Neuronal stem cell (in vitro differentiated cells): Measurements from ENCODE around the gene PIGR.

Experiments used
- DNase-seq: peaks from one replicate; pipeline ENCODE4 v3.0.0-alpha.2; 2013; ENCODE audit warnings: low spot score
- H2AFZ ChIP-seq: one replicate; pipeline ENCODE4 v1.6.1; 2013; ENCODE audit warnings: mild to moderate bottlenecking, low read length, inconsistent platforms
- H2AK5ac ChIP-seq: 2 replicates; pipeline ENCODE4 v1.6.1; 2013; ENCODE audit warnings: low read depth, mild to moderate bottlenecking, inconsistent platforms, low read length, moderate library complexity, mixed read lengths
- H2BK120ac ChIP-seq: 2 replicates; pipeline ENCODE4 v1.6.1; 2013; ENCODE audit warnings: low read depth, mild to moderate bottlenecking, inconsistent platforms, low read length, moderate library complexity, mixed read lengths
- H2BK12ac ChIP-seq: one replicate; pipeline ENCODE4 v1.6.1; 2013; ENCODE audit warnings: low read length, inconsistent platforms
- H2BK15ac ChIP-seq: 2 replicates; pipeline ENCODE4 v1.6.1; 2013; ENCODE audit warnings: mild to moderate bottlenecking, low read length, inconsistent platforms, mixed read lengths
- H2BK5ac ChIP-seq: one replicate; pipeline ENCODE4 v1.6.1; 2013; ENCODE audit warnings: inconsistent platforms, mild to moderate bottlenecking, low read length, moderate library complexity
- H3K14ac ChIP-seq: one replicate; pipeline ENCODE4 v1.6.1; 2013; ENCODE audit warnings: low read length, inconsistent platforms
- H3K18ac ChIP-seq: 2 replicates; pipeline ENCODE4 v1.6.1; 2013; ENCODE audit warnings: low read length, inconsistent platforms
- H3K23ac ChIP-seq: 2 replicates; pipeline ENCODE4 v1.6.1; 2013; ENCODE audit warnings: low read depth, mild to moderate bottlenecking, mixed read lengths, low read length, inconsistent platforms; ENCODE audit not compliant: poor library complexity
- H3K27ac ChIP-seq: replicated peaks from 3 replicates; pipeline ENCODE4 v1.5.1; 2013; ENCODE audit warnings: low read length, inconsistent platforms
- H3K27me3 ChIP-seq, 3 experiments: 2 replicates each; pipeline ENCODE4 v1.6.1; 2013; ENCODE audit warnings: low read length in 3 of 3, mild to moderate bottlenecking in 2 of 3, inconsistent platforms in 1 of 3, low read depth in 1 of 3, mixed read lengths in 1 of 3, moderate library complexity in 1 of 3; ENCODE audit not compliant: control insufficient read depth in 3 of 3, insufficient read depth in 3 of 3
- H3K36me3 ChIP-seq, 2 donors: replicated peaks in 1 of 2; 2 replicates each; pipeline ENCODE4 v1.6.1; 2013; ENCODE audit warnings: low read length in 2 of 2; ENCODE audit not compliant: control insufficient read depth in 2 of 2, insufficient read depth in 2 of 2
- H3K4ac ChIP-seq: 2 replicates; pipeline ENCODE4 v1.6.1; 2013; ENCODE audit warnings: inconsistent platforms, mild to moderate bottlenecking, low read length, moderate library complexity
- H3K4me1 ChIP-seq, 2 donors: 1 replicate in 1 of 2; 2 replicates in 1 of 2; pipeline ENCODE4 v1.6.1; 2013; ENCODE audit warnings: low read length in 2 of 2, low read depth in 1 of 2; ENCODE audit not compliant: control insufficient read depth in 2 of 2, insufficient read depth in 1 of 2
- H3K4me2 ChIP-seq: one replicate; pipeline ENCODE4 v1.6.1; 2013; ENCODE audit warnings: mild to moderate bottlenecking, low read length, inconsistent platforms; ENCODE audit not compliant: insufficient read depth, poor library complexity, severe bottlenecking
- H3K4me3 ChIP-seq, 2 donors: 2 replicates each; pipeline ENCODE4 v1.5.1; 2013; ENCODE audit warnings: low read length in 2 of 2, mild to moderate bottlenecking in 2 of 2, inconsistent platforms in 1 of 2, moderate library complexity in 1 of 2
- H3K79me1 ChIP-seq: one replicate; pipeline ENCODE4 v1.6.1; 2013; ENCODE audit warnings: low read depth, mild to moderate bottlenecking, inconsistent platforms, low read length, moderate library complexity
- H3K9ac ChIP-seq: one replicate; pipeline ENCODE4 v1.6.1; 2013; ENCODE audit warnings: mild to moderate bottlenecking, low read depth, low read length, inconsistent platforms; ENCODE audit not compliant: poor library complexity
- H3K9me3 ChIP-seq, 2 donors: replicated peaks in 1 of 2; 2 replicates each; pipeline versions ENCODE3 to v1.6.1; 2013; ENCODE audit warnings: low read length in 2 of 2, mild to moderate bottlenecking in 2 of 2, inconsistent platforms in 1 of 2, low read depth in 1 of 2, mixed read lengths in 1 of 2, moderate library complexity in 1 of 2; ENCODE audit not compliant: control insufficient read depth in 2 of 2, insufficient read depth in 1 of 2
- H4K8ac ChIP-seq: one replicate; pipeline ENCODE4 v1.6.1; 2013; ENCODE audit warnings: low read depth, mild to moderate bottlenecking, inconsistent platforms, low read length, moderate library complexity
- H4K91ac ChIP-seq: one replicate; pipeline ENCODE4 v1.6.1; 2013; ENCODE audit warnings: low read length, low read depth, mild to moderate bottlenecking, inconsistent platforms; ENCODE audit not compliant: poor library complexity
- WGBS, 2 donors: extraction: QIAGEN DNeasy Blood & Tissue Kit; methylation state at CpG; one replicate each; pipeline ENCODE4 v1.1.7; 2013; ENCODE audit warnings: missing lambda C conversion rate in 2 of 2, mixed read lengths in 1 of 2; ENCODE audit not compliant: insufficient read length in 2 of 2, insufficient replicate concordance in 1 of 2; ENCODE audit errors: extremely low coverage in 2 of 2; 5-methylcytosine and 5-hydroxymethylcytosine counted together

PIGR gene

DNA sequence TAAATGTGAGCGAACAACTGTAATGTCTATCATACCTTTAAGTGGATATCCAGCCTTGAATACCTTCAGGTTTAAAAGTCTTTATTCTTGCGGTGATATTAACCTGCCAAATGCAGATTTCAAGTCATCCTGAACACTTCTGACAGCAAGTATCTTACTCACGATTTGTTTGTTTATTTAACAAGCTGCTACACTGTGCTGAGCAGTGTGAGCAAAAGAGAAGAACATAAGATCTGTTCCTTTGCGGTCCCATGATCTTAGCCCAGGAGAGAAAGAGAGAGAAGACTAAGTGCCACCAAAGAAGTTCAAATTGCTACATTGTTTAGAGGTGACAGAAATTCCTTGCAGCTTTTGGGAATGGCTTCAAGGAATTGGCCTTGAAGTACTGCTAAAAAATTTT lies 58.6 kb downstream of the PIGR start:
- H3K4me3 ChIP-seq = no peak overlapping the region
- no peak overlapping the region for H3K18ac ChIP-seq
- H2AK5ac ChIP-seq = no peak overlapping the region
- H2AFZ ChIP-seq = no peak overlapping the region
- no peak overlapping the region for H3K14ac ChIP-seq
- DNase-seq = no peak
- no peaks in the 10 kb centered on the region for H3K9me3 ChIP-seq
- H2BK12ac ChIP-seq = no peak overlapping the region
- no peak overlapping the region for H2BK5ac ChIP-seq
- no peak overlapping the region for H4K8ac ChIP-seq
- H3K36me3 ChIP-seq = no peaks in the 10 kb centered on the region
- H3K23ac ChIP-seq = no peak overlapping the region
- H3K79me1 ChIP-seq = no peaks in the 10 kb centered on the region
- no peaks in the 10 kb centered on the region for H3K4me1 ChIP-seq
- H3K27me3 ChIP-seq = peaks cover 0 to 5% (median 0%) of the 10 kb centered on the region in 3 experiments
- WGBS, 2 donors = no CpG with 5 or more reads among the region's 4 CpGs
- no peak overlapping the region for H2BK15ac ChIP-seq
- no peak overlapping the region for H4K91ac ChIP-seq
- H3K27ac ChIP-seq = no peak overlapping the region
- no peak overlapping the region for H3K4ac ChIP-seq
- no peak overlapping the region for H3K4me2 ChIP-seq
- H3K9ac ChIP-seq = no peak overlapping the region
- no peak overlapping the region for H2BK120ac ChIP-seq

DNA sequence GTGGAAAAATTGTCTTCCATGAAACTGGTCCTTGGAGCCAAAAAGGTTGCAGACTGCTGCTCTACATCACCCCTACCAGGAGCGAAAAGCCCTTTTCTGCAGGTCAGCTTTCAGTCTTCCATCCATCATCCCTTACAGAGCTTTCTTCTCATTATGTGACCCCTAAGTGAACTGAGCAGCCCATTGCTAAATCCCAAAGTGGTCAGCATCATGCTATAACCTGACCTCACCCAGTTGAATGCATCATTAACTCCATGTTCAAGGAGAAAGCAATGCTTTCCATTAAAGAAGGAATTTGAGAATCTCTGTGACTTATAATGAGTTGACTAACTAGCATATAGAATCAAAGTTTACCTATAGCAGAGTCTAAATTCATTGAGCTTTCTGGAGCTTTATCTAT lies 59.4 kb downstream of the PIGR start:
- H3K79me1 ChIP-seq = no peaks in the 10 kb centered on the region
- no peaks in the 10 kb centered on the region for H3K4me1 ChIP-seq
- no peak overlapping the region for H2BK15ac ChIP-seq
- no peaks in the 10 kb centered on the region for H3K36me3 ChIP-seq
- no CpG with 5 or more reads among the region's 1 CpG for WGBS, 2 donors
- H3K27ac ChIP-seq = no peak overlapping the region
- no peak overlapping the region for H4K8ac ChIP-seq
- no peak overlapping the region for H3K4me3 ChIP-seq
- no peak overlapping the region for H3K4ac ChIP-seq
- no peak overlapping the region for H2BK5ac ChIP-seq
- H3K27me3 ChIP-seq = peaks cover 0 to 5% (median 0%) of the 10 kb centered on the region in 3 experiments
- no peak overlapping the region for H3K23ac ChIP-seq
- no peak overlapping the region for H2AFZ ChIP-seq
- H2BK120ac ChIP-seq = no peak overlapping the region
- no peak overlapping the region for H3K18ac ChIP-seq
- H4K91ac ChIP-seq = no peak overlapping the region
- H3K9ac ChIP-seq = no peak overlapping the region
- no peak overlapping the region for H3K14ac ChIP-seq
- H3K4me2 ChIP-seq = no peak overlapping the region
- H3K9me3 ChIP-seq = no peaks in the 10 kb centered on the region
- H2AK5ac ChIP-seq = no peak overlapping the region
- no peak overlapping the region for H2BK12ac ChIP-seq
- DNase-seq = no peak

DNA sequence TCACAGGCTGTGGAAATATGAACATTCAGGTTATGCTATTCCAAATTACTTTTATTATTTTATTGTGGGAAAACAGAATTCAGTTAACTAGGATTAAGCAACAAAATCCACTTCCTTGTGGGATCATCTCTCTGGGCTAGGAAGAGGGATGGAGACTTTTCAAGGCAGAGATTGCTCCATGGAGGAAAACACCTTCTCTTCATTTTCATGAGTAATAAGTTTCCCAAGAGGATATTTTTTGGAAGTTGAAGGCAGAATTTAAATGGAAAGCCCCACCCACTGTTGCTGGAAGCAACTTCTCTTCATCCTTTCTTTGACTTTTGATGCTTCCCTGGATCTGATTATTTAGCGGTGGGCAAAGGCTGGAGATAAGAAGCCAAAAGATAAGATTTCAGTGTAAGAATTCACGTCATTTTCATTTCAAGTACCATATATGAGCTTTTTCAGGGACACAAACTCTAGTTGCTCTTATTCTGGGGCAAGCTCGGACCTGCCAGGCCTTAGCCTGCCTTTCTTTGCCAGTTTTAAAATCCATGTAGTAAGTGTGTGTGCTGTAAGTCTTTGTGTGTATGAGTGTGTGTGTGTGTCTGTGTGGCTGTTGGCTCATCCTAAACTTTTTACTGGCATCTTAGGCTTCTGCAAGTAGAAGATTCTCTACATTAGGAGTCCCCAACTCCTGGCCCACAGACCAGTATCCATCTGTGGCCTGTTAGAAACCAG lies 60.8 kb downstream of the PIGR start:
- H3K14ac ChIP-seq = no peak overlapping the region
- H3K9me3 ChIP-seq = no peaks in the 10 kb centered on the region
- no peak overlapping the region for H3K18ac ChIP-seq
- no peak overlapping the region for H3K4me2 ChIP-seq
- no peak overlapping the region for H2BK15ac ChIP-seq
- H3K79me1 ChIP-seq = no peaks in the 10 kb centered on the region
- H2BK120ac ChIP-seq = no peak overlapping the region
- H2BK5ac ChIP-seq = no peak overlapping the region
- H3K27ac ChIP-seq = no peak overlapping the region
- no peak overlapping the region for H3K9ac ChIP-seq
- no peak overlapping the region for H3K4me3 ChIP-seq
- H3K36me3 ChIP-seq = no peaks in the 10 kb centered on the region
- H3K4me1 ChIP-seq = no peaks in the 10 kb centered on the region
- no peak overlapping the region for H2BK12ac ChIP-seq
- no CpG with 5 or more reads among the region's 3 CpGs for WGBS, 2 donors
- no peak overlapping the region for H4K8ac ChIP-seq
- H3K27me3 ChIP-seq = peaks cover 0 to 5% (median 0%) of the 10 kb centered on the region in 3 experiments
- DNase-seq = no peak
- no peak overlapping the region for H4K91ac ChIP-seq
- H3K23ac ChIP-seq = no peak overlapping the region
- no peak overlapping the region for H2AK5ac ChIP-seq
- no peak overlapping the region for H2AFZ ChIP-seq
- H3K4ac ChIP-seq = no peak overlapping the region

DNA sequence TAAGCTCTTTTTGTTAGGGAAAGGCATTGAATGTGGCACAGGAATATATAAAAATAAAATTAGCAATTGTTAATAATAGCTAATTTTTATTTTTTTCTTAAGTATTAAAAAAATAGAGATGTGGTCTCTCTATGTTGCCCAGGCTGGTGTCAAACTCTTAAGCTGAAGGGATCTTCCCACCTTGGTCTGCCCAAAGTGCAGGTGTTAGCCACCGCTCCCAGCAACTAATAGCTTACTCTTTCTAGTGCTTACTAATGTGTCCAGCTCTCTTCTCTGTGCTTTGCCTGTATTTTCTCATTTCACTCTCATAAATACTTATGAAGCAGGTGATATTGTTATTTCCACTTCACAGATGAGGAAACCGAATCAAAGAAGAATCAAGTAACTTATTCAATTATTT lies 62.4 kb downstream of the PIGR start:
- H3K36me3 ChIP-seq = no peaks in the 10 kb centered on the region
- no peak for DNase-seq
- H3K4me3 ChIP-seq = no peak overlapping the region
- no CpG with 5 or more reads among the region's 2 CpGs for WGBS, 2 donors
- peaks cover 0 to 5% (median 0%) of the 10 kb centered on the region in 3 experiments for H3K27me3 ChIP-seq
- H3K4ac ChIP-seq = no peak overlapping the region
- H2BK5ac ChIP-seq = no peak overlapping the region
- no peak overlapping the region for H2BK15ac ChIP-seq
- no peak overlapping the region for H3K27ac ChIP-seq
- H3K14ac ChIP-seq = no peak overlapping the region
- H3K9me3 ChIP-seq = no peaks in the 10 kb centered on the region
- no peak overlapping the region for H2BK120ac ChIP-seq
- H2BK12ac ChIP-seq = no peak overlapping the region
- no peak overlapping the region for H3K4me2 ChIP-seq
- H2AFZ ChIP-seq = no peak overlapping the region
- no peak overlapping the region for H4K91ac ChIP-seq
- no peak overlapping the region for H3K23ac ChIP-seq
- H3K4me1 ChIP-seq = no peaks in the 10 kb centered on the region
- H3K79me1 ChIP-seq = no peaks in the 10 kb centered on the region
- no peak overlapping the region for H3K18ac ChIP-seq
- H2AK5ac ChIP-seq = no peak overlapping the region
- no peak overlapping the region for H4K8ac ChIP-seq
- H3K9ac ChIP-seq = no peak overlapping the region
